Measurements from ENCODE around the gene STX2. TPM values are rescaled to one million over a fixed set of nuclear protein-coding genes. Genes with fewer than 3 reads are reported as not detected.

The STX2 gene
- total and polyA plus RNA-seq, 2 donors: 21.8 to 41.9 TPM

DNA sequence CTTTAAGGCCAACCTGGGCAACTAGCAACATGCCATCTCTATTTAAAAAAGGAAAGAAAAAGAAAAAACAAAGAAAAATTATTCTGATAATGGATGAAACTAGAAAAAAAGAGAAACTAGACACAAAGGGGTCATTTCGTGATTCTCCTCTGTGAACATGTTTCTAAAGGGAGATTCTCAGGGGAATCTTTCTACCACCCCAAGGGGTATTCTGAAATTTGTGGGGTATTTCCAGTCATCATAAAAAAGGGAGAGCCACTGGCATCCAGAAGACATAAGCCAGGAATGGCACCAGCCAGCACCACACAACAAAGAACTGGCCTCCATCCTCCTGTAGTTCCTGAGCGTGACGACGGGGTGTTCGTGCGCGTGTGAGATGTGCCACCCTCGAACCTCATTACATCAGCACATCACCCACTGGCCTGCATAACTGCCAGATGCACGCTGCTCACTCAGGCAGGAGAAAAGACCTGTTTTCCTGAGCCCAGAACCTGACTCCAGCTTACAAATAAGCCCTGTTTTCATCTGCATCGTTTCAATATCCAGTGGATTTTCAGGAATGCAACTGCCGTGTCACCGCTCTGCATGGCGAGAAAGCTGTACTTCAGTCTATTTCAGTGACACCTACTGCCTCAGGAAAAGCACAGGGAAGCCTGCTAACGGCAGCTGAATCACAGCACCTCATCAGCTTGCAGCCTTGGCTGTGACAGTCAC lies 23.9 kb downstream of the STX2 start:
- WGBS: 91% methylated on average over 14 of the region's 14 CpGs
- H3K4me3 ChIP-seq (ENCODE audit: low read depth, low read length): no peak overlapping the region
- H3K4me1 ChIP-seq (ENCODE audit: insufficient read depth): no peaks in the 10 kb centered on the region
- H3K36me3 ChIP-seq (ENCODE audit: insufficient read depth): no peaks in the 10 kb centered on the region
- no peak for DNase-seq (ENCODE audit: extremely low spot score)
- no peak overlapping the region for H3K27ac ChIP-seq (ENCODE audit: low read depth)

DNA sequence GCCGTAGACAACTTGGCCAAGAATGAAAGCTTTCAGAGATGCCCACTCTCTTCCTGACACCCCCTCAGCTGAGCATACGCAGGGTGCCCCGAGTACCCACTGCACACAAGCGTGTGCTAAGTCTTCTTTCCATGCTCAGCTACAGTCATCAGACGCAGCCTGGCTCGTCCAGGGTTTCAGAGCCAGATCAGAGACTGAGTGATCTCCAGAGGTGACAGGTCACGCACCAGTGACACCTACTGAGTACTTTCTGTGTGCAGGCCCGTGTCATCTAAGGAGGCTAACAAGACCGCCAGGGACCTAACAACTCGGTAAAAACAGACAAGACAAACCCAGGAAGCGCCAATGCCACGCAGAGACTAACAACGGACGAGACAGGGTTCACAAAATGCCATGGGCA lies 25.1 kb downstream of the STX2 start:
- Histone ChIP-seq H3K4me1 (ENCODE audit: insufficient read depth) (no peaks in the 10 kb centered on the region), H3K36me3 (ENCODE audit: insufficient read depth) (no peaks in the 10 kb centered on the region), H3K27ac (ENCODE audit: low read depth) (no peak overlapping the region), H3K4me3 (ENCODE audit: low read depth, low read length) (no peak overlapping the region)
- no peak for DNase-seq (ENCODE audit: extremely low spot score)
- WGBS: 93% methylated on average over 14 of the region's 14 CpGs

DNA sequence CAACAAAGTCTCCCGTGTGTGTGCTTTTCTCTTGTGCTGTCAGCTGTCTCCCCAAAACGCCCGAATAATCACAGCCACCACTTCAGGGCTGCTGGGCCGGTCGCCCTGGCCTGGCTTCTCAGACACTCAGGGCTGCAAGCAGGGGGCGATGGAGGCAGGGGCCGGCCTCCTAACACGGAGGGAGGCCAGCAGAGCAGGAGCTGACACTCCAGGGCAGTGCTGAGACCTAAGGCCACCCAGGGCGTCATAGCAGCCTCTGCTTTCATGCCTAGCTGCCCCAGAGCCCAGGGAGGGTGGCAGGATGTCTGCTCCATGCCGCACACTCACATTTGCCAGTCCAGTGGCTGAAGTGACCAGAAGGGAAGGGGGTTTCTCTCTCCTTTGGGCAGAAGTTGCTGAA lies 25.6 kb downstream of the STX2 start:
- no peaks in the 10 kb centered on the region for H3K36me3 ChIP-seq (ENCODE audit: insufficient read depth)
- no peak for DNase-seq (ENCODE audit: extremely low spot score)
- H3K27ac ChIP-seq (ENCODE audit: low read depth): no peak overlapping the region
- no peaks in the 10 kb centered on the region for H3K4me1 ChIP-seq (ENCODE audit: insufficient read depth)
- WGBS: 81% methylated on average over 10 of the region's 10 CpGs
- no peak overlapping the region for H3K4me3 ChIP-seq (ENCODE audit: low read depth, low read length)

DNA sequence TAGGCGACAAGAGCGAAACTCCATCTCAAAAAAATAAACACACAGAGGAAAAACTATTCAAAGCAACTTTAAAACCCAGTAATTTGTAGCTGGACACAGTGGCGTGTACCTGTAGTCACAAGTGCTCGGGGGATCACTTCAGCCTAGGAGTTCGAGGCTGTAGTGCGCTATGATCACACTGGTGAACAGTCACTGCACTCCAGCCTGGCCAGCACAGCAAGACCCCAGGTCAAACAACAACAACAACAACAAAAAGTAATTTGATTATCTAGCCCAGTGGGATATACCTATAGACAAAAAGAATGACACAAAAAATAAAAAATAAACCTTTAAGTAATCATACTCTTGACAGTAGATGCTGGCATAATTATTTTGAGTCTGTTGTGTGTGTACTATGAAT lies 29.3 kb downstream of the STX2 start:
- 89% methylated on average over 6 of the region's 6 CpGs for WGBS
- DNase-seq (ENCODE audit: extremely low spot score): no peak
- Histone ChIP-seq H3K4me1 (ENCODE audit: insufficient read depth) (no peaks in the 10 kb centered on the region), H3K36me3 (ENCODE audit: insufficient read depth) (no peaks in the 10 kb centered on the region), H3K4me3 (ENCODE audit: low read depth, low read length) (no peak overlapping the region), H3K27ac (ENCODE audit: low read depth) (no peak overlapping the region)

DNA sequence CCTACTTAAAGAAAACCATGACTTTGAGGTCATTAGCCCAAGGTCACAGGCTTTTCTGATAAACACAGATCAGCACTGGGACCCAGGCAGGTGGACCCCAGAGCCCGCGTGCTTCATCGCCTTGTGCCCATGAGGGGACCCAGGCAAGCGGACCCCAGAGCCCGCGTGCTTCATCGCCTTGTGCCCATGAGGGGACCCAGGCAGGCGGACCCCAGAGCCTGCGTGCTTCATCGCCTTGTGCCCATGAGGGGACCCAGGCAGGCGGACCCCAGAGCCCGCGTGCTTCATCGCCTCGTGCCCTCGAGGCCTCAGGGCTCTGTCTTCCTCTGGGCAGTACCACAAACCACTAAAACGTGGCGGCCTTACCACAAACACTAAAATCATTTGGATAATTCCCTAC lies 31.7 kb downstream of the STX2 start:
- Histone ChIP-seq H3K36me3 (ENCODE audit: insufficient read depth) (no peaks in the 10 kb centered on the region), H3K4me3 (ENCODE audit: low read depth, low read length) (no peak overlapping the region)
- 97% methylated on average over 18 of the region's 18 CpGs for WGBS

DNA sequence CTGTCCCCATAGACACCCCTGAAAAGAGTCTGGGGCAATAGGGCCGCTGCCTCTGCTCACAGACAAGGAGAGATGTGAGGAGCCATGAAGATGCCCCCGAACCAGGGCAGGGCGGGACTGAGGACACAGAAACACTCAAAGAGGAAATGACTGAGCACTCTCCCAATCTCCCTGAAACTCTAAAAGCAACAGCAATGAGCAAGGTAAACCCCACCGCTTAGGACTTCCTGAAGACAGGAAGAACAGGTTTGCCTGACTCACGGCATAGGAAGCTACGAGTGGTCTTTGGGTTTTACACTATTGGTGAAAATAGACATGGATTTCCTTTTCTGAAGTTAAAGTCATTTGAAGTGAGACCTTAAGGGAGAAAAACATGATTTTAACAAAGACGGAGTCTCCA lies 32.5 kb downstream of the STX2 start:
- no peak overlapping the region for H3K27ac ChIP-seq (ENCODE audit: low read depth)
- no peak for DNase-seq (ENCODE audit: extremely low spot score)
- H3K4me3 ChIP-seq (ENCODE audit: low read depth, low read length): no peak overlapping the region
- H3K4me1 ChIP-seq (ENCODE audit: insufficient read depth): no peaks in the 10 kb centered on the region
- 93% methylated on average over 7 of the region's 7 CpGs for WGBS
- no peaks in the 10 kb centered on the region for H3K36me3 ChIP-seq (ENCODE audit: insufficient read depth)

More for the DNA sequence above, 31.7 kb downstream of the STX2 start:
- no peak for DNase-seq (ENCODE audit: extremely low spot score)
- Histone ChIP-seq H3K4me1 (ENCODE audit: insufficient read depth) (no peaks in the 10 kb centered on the region), H3K27ac (ENCODE audit: low read depth) (no peak overlapping the region)

DNA sequence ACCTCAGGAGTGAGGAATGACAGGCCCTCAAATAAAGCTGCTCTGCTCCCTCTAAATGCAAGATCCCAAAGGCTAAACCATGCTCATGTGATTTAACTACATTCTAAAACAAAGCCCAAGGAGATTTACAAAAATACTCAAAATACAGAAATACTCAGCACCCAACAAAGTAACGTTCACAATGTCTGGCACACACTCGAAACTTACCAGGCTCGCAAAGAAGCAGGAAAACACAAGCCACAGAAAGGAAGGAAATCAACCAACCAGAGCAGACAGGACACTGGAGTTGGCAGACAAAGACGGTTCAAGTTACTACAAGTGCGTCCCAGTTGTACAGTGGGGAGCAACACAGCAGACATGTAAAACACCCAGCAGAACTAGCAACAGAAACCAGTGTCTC lies 33.4 kb downstream of the STX2 start:
- Histone ChIP-seq H3K4me1 (ENCODE audit: insufficient read depth) (no peaks in the 10 kb centered on the region), H3K4me3 (ENCODE audit: low read depth, low read length) (no peak overlapping the region), H3K36me3 (ENCODE audit: insufficient read depth) (no peaks in the 10 kb centered on the region), H3K27ac (ENCODE audit: low read depth) (no peak overlapping the region)
- DNase-seq (ENCODE audit: extremely low spot score): no peak
- WGBS: 93% methylated on average over 5 of the region's 5 CpGs

DNA sequence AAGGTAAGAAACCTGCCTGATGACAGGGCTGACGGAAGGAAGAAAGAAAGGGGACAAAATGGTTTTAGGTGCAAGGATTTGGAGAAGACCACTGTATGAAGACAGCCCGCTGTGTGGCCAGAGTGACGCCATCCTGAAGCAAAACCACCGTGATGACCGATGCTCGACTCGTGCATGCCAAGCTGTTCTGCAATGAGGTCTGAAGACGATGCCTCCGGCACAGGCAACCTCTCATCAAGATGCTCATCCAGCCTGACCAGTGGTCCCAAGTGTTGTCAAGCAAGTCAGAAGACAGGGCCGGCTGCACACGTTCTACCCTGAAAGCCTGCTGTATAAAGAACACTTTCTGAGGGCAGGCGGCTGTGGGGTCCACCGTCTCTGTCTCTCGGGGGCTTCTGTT lies 34.8 kb downstream of the STX2 start:
- no peak for DNase-seq (ENCODE audit: extremely low spot score)
- Histone ChIP-seq H3K4me3 (ENCODE audit: low read depth, low read length) (no peak overlapping the region), H3K27ac (ENCODE audit: low read depth) (no peak overlapping the region), H3K4me1 (ENCODE audit: insufficient read depth) (no peaks in the 10 kb centered on the region), H3K36me3 (ENCODE audit: insufficient read depth) (no peaks in the 10 kb centered on the region)
- WGBS: 95% methylated on average over 14 of the region's 14 CpGs

DNA sequence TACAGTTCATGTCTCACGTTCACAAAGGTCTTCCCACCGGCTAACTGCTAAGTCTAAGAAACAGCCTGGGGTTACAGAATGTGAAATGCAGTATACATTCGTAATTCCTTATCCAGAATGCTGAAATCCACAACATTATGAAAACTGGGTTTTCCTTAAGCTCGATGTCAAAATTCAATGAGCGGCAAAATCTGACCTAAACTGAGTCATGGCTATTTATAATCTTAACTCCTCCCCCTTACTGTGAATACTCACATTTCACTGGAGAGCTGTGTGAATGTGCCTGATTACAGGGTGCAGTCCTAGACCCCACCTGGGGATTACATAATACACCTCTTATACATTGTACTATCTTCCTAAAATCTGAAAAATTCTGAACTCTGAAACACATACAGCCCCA lies 35.3 kb downstream of the STX2 start:
- 90% methylated on average over 5 of the region's 5 CpGs for WGBS

DNA sequence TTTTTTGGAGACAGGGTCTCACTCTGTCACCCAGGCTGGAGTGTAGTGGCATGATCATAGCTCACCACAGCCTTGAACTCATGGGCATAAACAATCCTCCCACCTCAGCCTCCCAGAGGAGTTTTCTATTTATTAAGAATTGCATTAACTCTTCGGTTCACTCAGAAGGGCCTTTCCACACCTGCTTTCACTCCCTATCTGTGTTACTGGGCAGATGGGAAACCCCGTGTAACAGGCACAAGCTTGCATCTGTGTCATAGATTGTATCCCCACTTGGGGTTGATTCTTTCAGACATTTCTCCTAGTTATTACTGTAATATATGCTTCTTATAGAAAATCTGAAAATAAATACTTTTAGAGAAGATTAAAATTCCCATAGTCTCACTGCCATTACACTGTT lies 38.7 kb downstream of the STX2 start:
- H3K4me3 ChIP-seq (ENCODE audit: low read depth, low read length): no peak overlapping the region
- H3K4me1 ChIP-seq (ENCODE audit: insufficient read depth): no peaks in the 10 kb centered on the region
- no peaks in the 10 kb centered on the region for H3K36me3 ChIP-seq (ENCODE audit: insufficient read depth)
- no peak for DNase-seq (ENCODE audit: extremely low spot score)
- WGBS: 89% methylated on average over 2 of the region's 2 CpGs
- no peak overlapping the region for H3K27ac ChIP-seq (ENCODE audit: low read depth)

More for the DNA sequence above, 35.3 kb downstream of the STX2 start:
- Histone ChIP-seq H3K36me3 (ENCODE audit: insufficient read depth) (no peaks in the 10 kb centered on the region), H3K4me1 (ENCODE audit: insufficient read depth) (no peaks in the 10 kb centered on the region), H3K4me3 (ENCODE audit: low read depth, low read length) (no peak overlapping the region), H3K27ac (ENCODE audit: low read depth) (no peak overlapping the region)
- no peak for DNase-seq (ENCODE audit: extremely low spot score)

DNA sequence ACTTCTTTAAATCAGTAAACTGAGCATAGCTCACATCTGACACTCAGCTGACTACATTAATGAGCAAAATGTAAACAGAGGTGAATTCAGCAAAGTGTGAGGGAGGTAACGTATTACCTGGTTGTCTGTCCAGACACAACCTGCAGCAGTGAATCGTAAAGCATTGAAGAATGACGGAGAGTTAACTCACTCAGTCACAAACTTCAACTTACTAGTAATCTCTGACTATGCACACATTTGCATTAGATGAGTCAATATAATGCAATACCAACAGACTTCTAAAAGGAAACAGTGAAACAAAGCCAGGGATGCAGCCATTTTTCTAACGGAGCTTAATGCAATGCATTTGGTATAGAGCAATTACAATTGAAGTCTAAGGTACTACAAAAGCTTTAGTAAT lies 40.0 kb downstream of the STX2 start:
- no peak for DNase-seq (ENCODE audit: extremely low spot score)
- H3K4me1 ChIP-seq (ENCODE audit: insufficient read depth): no peaks in the 10 kb centered on the region
- no peak overlapping the region for H3K4me3 ChIP-seq (ENCODE audit: low read depth, low read length)
- 90% methylated on average over 4 of the region's 4 CpGs for WGBS
- H3K27ac ChIP-seq (ENCODE audit: low read depth): no peak overlapping the region
- H3K36me3 ChIP-seq (ENCODE audit: insufficient read depth): no peaks in the 10 kb centered on the region

DNA sequence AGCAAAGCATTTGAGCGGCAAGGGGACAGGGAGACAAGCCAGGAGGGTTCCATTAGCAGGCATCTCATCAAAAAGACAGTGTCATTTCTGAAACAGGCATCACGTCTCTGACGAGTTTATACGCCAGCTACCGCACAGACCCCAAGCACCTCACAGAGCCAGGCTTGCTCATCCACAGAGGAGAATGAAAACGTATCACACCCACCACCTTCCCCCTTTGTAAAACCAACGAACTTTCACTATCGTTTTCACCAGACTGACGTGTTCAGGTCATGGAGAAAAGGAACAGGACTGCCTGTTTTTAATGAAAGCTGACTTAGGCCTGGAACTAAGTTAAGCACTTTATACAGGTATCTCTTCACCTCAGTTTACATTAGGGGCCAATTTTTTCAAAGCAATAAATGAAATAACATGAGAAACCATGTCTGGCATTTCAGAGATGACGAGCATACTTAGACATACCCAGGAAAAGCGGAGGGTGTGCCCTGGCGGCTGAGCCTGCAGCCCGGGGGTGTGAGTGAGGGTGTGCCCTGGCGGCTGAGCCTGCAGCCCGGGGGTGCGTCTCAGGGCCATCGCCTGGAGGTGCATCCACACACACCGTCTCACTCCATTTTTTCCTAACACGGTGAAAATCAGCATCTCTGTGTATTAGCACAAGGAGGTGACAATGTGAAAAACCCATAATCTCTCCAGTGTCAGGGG lies 41.9 kb downstream of the STX2 start:
- no peaks in the 10 kb centered on the region for H3K36me3 ChIP-seq (ENCODE audit: insufficient read depth)
- H3K4me1 ChIP-seq (ENCODE audit: insufficient read depth): no peaks in the 10 kb centered on the region
- no peak for DNase-seq (ENCODE audit: extremely low spot score)
- WGBS: 89% methylated on average over 19 of the region's 19 CpGs
- no peak overlapping the region for H3K4me3 ChIP-seq (ENCODE audit: low read depth, low read length)
- no peak overlapping the region for H3K27ac ChIP-seq (ENCODE audit: low read depth)

DNA sequence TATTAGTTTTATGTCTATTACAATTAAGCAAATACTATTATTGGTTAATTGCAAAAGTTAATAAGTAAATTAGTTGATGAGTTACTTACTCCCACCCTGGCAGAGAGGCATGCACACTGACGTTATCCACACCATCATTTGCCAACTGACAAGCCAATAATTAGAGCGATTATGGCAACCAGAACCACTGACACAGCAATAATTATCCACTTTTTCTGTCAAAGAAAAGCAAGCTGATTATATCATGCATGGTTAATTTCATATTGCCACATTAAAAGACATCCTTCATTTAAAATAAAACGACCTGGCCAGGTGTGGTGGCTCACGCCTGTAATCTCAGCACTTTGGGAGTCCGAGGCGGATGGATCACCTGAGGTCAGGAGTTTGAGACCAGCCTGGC lies 43.1 kb downstream of the STX2 start:
- H3K36me3 ChIP-seq (ENCODE audit: insufficient read depth): no peaks in the 10 kb centered on the region
- no peak for DNase-seq (ENCODE audit: extremely low spot score)
- H3K4me1 ChIP-seq (ENCODE audit: insufficient read depth): no peaks in the 10 kb centered on the region
- no peak overlapping the region for H3K27ac ChIP-seq (ENCODE audit: low read depth)
- WGBS: 78% methylated on average over 6 of the region's 6 CpGs
- no peak overlapping the region for H3K4me3 ChIP-seq (ENCODE audit: low read depth, low read length)

DNA sequence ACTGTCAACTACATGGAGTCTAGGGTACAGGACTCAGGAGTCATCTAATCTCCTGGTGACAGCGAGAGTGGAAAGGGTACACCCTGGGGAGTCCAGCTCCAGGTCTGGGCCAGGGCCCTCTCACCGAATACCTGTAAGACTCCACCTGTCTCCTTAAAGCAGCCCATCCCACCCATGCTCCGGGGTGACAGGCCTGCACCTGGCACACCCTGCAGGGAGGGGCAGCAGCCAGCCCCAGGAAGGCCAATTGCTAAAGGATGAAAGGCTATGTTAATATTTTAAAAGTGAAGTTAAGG lies 45.5 kb downstream of the STX2 start:
- H3K4me3 ChIP-seq (ENCODE audit: low read depth, low read length): no peak overlapping the region
- no peak overlapping the region for H3K27ac ChIP-seq (ENCODE audit: low read depth)
- no peak for DNase-seq (ENCODE audit: extremely low spot score)
- 83% methylated on average over 3 of the region's 3 CpGs for WGBS
- H3K4me1 ChIP-seq (ENCODE audit: insufficient read depth): no peaks in the 10 kb centered on the region
- no peaks in the 10 kb centered on the region for H3K36me3 ChIP-seq (ENCODE audit: insufficient read depth)
